ENCODE data around the gene GDF10. TPM values are rescaled to one million over a fixed set of nuclear protein-coding genes. Genes with fewer than 3 reads are reported as not detected.

Gene GDF10
- total RNA-seq, 4 donors from 2014 or later = 0.48 to 2.4 (median 0.66) TPM

GRCh38 chr10:47260505-47261111 is 39.4 kb upstream of the GDF10 start:
- ATAC-seq (ENCODE audit: low FRiP score) = no peak
- DNase-seq (ENCODE audit: low spot score) = no peak
- no peak for TF ChIP-seq CTCF (IDR thresholded peaks at IDR 0.05)

- DNase-seq (ENCODE audit: low spot score) (no peak), ATAC-seq (ENCODE audit: low FRiP score) (no peak)
- TF ChIP-seq CTCF (IDR thresholded peaks at IDR 0.05) = no peak
These were observed 38.9 kb upstream of the GDF10 start for GRCh38 chr10:47261121-47261520.

GRCh38 chr10:47261556-47261955 is 38.4 kb upstream of the GDF10 start:
- no peak for TF ChIP-seq CTCF (IDR thresholded peaks at IDR 0.05)
- ATAC-seq (ENCODE audit: low FRiP score) (no peak), DNase-seq (ENCODE audit: low spot score) (no peak)

- no peak for TF ChIP-seq CTCF (IDR thresholded peaks at IDR 0.05)
- no peak for ATAC-seq (ENCODE audit: low FRiP score)
- DNase-seq (ENCODE audit: low spot score) = no peak
These were observed 37.1 kb upstream of the GDF10 start for GRCh38 chr10:47262606-47263533.

GRCh38 chr10:47264797-47265281 is 35.2 kb upstream of the GDF10 start:
- TF ChIP-seq CTCF (IDR thresholded peaks at IDR 0.05) = no peak
- ATAC-seq (ENCODE audit: low FRiP score) (no peak), DNase-seq (ENCODE audit: low spot score) (no peak)

- no peak for DNase-seq (ENCODE audit: low spot score)
- no peak for ATAC-seq (ENCODE audit: low FRiP score)
- no peak for TF ChIP-seq CTCF (IDR thresholded peaks at IDR 0.05)
These were observed 33.4 kb upstream of the GDF10 start for GRCh38 chr10:47266602-47267001.
